ENCODE data around the gene FAT1.
"Not testable (repeated sequence)": the region's sequence is repeated elsewhere in the genome, so short reads cannot be mapped to it uniquely, and the experiment has no call there.

Gene FAT1

GRCh38 chr4:186723292-186724057, at the start of gene FAT1:
FAT1 (minus strand) TSS chr4:186723856; CDS start chr4:186709827, 14,029 bp downstream.
- DNase-seq (ENCODE audit: low read depth in 1 of 2, low spot score in 1 of 2), result no peak
- in situ Hi-C loops (cut with HindIII; ENCODE audit: low pct_unique_long_range_greater_than_20kb, low sequenced_read_pairs), result no loop called here

GRCh38 chr4:186772936-186773487, 49.4 kb upstream of the FAT1 start:
- in situ Hi-C loops (cut with HindIII; ENCODE audit: low pct_unique_long_range_greater_than_20kb, low sequenced_read_pairs), result no loop called here
- no peak for TF ChIP-seq JUND (IDR thresholded peaks at IDR 0.05; ENCODE audit: low read depth)
- DNase-seq (ENCODE audit: low read depth in 1 of 2, low spot score in 1 of 2), result no peak

More at GRCh38 chr4:186723292-186724057, at the start of gene FAT1:
- TF ChIP-seq JUND (IDR thresholded peaks at IDR 0.05; ENCODE audit: low read depth), result no peak

- in situ Hi-C loops (cut with HindIII; ENCODE audit: low pct_unique_long_range_greater_than_20kb, low sequenced_read_pairs), result no loop called here
- DNase-seq (ENCODE audit: low read depth in 1 of 2, low spot score in 1 of 2), result no peak
- TF ChIP-seq JUND (IDR thresholded peaks at IDR 0.05; ENCODE audit: low read depth), result no peak
Measured at GRCh38 chr4:186771624-186772023, 48.0 kb upstream of the FAT1 start.

- no peak for TF ChIP-seq JUND (IDR thresholded peaks at IDR 0.05; ENCODE audit: low read depth)
- in situ Hi-C loops (cut with HindIII; ENCODE audit: low pct_unique_long_range_greater_than_20kb, low sequenced_read_pairs), result no loop called here
- DNase-seq (ENCODE audit: low read depth in 1 of 2, low spot score in 1 of 2), result no peak
Measured at GRCh38 chr4:186770481-186771175, 47.0 kb upstream of the FAT1 start.

- no peak for DNase-seq (ENCODE audit: low read depth in 1 of 2, low spot score in 1 of 2)
- TF ChIP-seq JUND (IDR thresholded peaks at IDR 0.05; ENCODE audit: low read depth), result no peak
- in situ Hi-C loops (cut with HindIII; ENCODE audit: low pct_unique_long_range_greater_than_20kb, low sequenced_read_pairs), result no loop called here
Measured at GRCh38 chr4:186767794-186768193, 44.1 kb upstream of the FAT1 start.

GRCh38 chr4:186765673-186766546, 42.3 kb upstream of the FAT1 start:
- DNase-seq (ENCODE audit: low read depth in 1 of 2, low spot score in 1 of 2), result no peak
- in situ Hi-C loops (cut with HindIII; ENCODE audit: low pct_unique_long_range_greater_than_20kb, low sequenced_read_pairs), result no loop called here
- no peak for TF ChIP-seq JUND (IDR thresholded peaks at IDR 0.05; ENCODE audit: low read depth)

- no peak for TF ChIP-seq JUND (IDR thresholded peaks at IDR 0.05; ENCODE audit: low read depth)
- DNase-seq (ENCODE audit: low read depth in 1 of 2, low spot score in 1 of 2), result no peak
- in situ Hi-C loops (cut with HindIII; ENCODE audit: low pct_unique_long_range_greater_than_20kb, low sequenced_read_pairs), result no loop called here
Measured at GRCh38 chr4:186765138-186765537, 41.5 kb upstream of the FAT1 start.

GRCh38 chr4:186764457-186764856, 40.8 kb upstream of the FAT1 start:
- no peak for DNase-seq (ENCODE audit: low read depth in 1 of 2, low spot score in 1 of 2)
- in situ Hi-C loops (cut with HindIII; ENCODE audit: low pct_unique_long_range_greater_than_20kb, low sequenced_read_pairs), result no loop called here
- no peak for TF ChIP-seq JUND (IDR thresholded peaks at IDR 0.05; ENCODE audit: low read depth)

- in situ Hi-C loops (cut with HindIII; ENCODE audit: low pct_unique_long_range_greater_than_20kb, low sequenced_read_pairs), result no loop called here
- TF ChIP-seq JUND (IDR thresholded peaks at IDR 0.05; ENCODE audit: low read depth), result peak; percentile 80
- DNase-seq (ENCODE audit: low read depth in 1 of 2, low spot score in 1 of 2), result peak in 1 of 2 experiments; percentile 61
Measured at GRCh38 chr4:186762865-186763264, 39.2 kb upstream of the FAT1 start.

GRCh38 chr4:186762361-186762760, 38.7 kb upstream of the FAT1 start:
- DNase-seq (ENCODE audit: low read depth in 1 of 2, low spot score in 1 of 2), result peak in 1 of 2 experiments; percentile 15
- no peak for TF ChIP-seq JUND (IDR thresholded peaks at IDR 0.05; ENCODE audit: low read depth)
- in situ Hi-C loops (cut with HindIII; ENCODE audit: low pct_unique_long_range_greater_than_20kb, low sequenced_read_pairs), result no loop called here

- DNase-seq (ENCODE audit: low read depth in 1 of 2, low spot score in 1 of 2); in situ Hi-C loops (cut with HindIII; ENCODE audit: low pct_unique_long_range_greater_than_20kb, low sequenced_read_pairs): not testable (repeated sequence)
Measured at GRCh38 chr4:186761956-186762355, 38.3 kb upstream of the FAT1 start.

GRCh38 chr4:186761393-186761792, 37.7 kb upstream of the FAT1 start:
- TF ChIP-seq JUND (IDR thresholded peaks at IDR 0.05; ENCODE audit: low read depth), result no peak
- DNase-seq (ENCODE audit: low read depth in 1 of 2, low spot score in 1 of 2), result no peak
- in situ Hi-C loops (cut with HindIII; ENCODE audit: low pct_unique_long_range_greater_than_20kb, low sequenced_read_pairs), result no loop called here
